Measurements from ENCODE around the gene TCP1. TPM values are rescaled to one million over a fixed set of nuclear protein-coding genes. Genes with fewer than 3 reads are reported as not detected.
"Not testable (repeated sequence)": the region's sequence is repeated elsewhere in the genome, so short reads cannot be mapped to it uniquely, and the experiment has no call there.

Gene TCP1
- total and polyA plus RNA-seq, 9 of the 15 experiments (the other 6 are each of a cell fraction or from before 2014, with no cell fraction given) = 331 to 801 (median 645) TPM

DNA sequence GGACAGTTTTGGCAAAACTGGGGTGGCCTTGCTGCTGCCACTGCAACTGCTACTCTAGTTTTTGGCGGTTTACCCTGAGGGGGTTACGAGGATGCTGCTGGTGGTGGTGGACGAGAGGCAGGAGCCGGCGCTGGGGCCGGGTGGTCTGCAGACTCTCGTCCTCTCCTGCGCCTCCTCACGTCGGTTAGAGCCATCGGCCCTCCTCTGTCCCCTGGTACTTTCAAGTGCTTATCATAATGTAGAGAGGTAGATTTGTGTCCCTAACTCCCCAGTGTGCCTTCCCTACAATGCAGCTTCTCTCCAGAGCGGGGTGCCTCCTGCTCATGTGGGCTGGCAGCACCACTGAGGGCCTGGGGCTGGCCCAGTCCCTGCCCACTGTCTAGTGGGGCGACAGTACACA, 36.6 kb upstream of the TCP1 start (continued):
- TF ChIP-seq HMG20A (CRISPR knock-in tag; conservative IDR thresholded peaks at IDR 0.05) (no peak), CCNT2 (IDR thresholded peaks at IDR 0.05; ENCODE audit: borderline replicate concordance, extremely low read depth, insufficient read length, low read depth, low read length) (no peak)

GRCh38 chr6:159824690-159825089, 35.3 kb upstream of the TCP1 start:
- TF ChIP-seq, protein P1, sequence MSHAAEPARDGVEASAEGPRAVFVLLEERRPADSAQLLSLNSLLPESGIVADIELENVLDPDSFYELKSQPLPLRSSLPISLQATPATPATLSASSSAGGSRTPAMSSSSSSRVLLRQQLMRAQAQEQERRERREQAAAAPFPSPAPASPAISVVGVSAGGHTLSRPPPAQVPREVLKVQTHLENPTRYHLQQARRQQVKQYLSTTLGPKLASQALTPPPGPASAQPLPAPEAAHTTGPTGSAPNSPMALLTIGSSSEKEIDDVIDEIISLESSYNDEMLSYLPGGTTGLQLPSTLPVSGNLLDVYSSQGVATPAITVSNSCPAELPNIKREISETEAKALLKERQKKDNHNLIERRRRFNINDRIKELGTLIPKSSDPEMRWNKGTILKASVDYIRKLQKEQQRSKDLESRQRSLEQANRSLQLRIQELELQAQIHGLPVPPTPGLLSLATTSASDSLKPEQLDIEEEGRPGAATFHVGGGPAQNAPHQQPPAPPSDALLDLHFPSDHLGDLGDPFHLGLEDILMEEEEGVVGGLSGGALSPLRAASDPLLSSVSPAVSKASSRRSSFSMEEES (CRISPR knock-in tag; IDR thresholded peaks at IDR 0.05) = peak; percentile 63
- FAIRE-seq; H3K9me3 ChIP-seq (replicated peaks; ENCODE audit: control insufficient read depth, insufficient read depth, low read depth, low read length); in situ Hi-C loops (cut with MboI); H3K36me3 ChIP-seq (ENCODE audit: control insufficient read depth, insufficient read depth, low read length); POLR2A ChIA-PET; H3K4me3 ChIP-seq; H3K9ac ChIP-seq (ENCODE audit: insufficient read depth in 1 of 2, low read depth in 2 of 2, low read length in 2 of 2); H2AFZ ChIP-seq (ENCODE audit: low read depth, low read length); H4K20me1 ChIP-seq (replicated peaks; ENCODE audit: control insufficient read depth, insufficient read depth, low read length); H3K4me2 ChIP-seq (ENCODE audit: insufficient read depth, low read length); H3K27ac ChIP-seq (ENCODE audit: extremely low read depth, low read depth, low read length); intact Hi-C loops (cut with micrococcal nuclease); H3K9me1 ChIP-seq (ENCODE audit: control insufficient read depth, insufficient read depth, low read length); H3K4me1 ChIP-seq (replicated peaks in 1 of 2; ENCODE audit: control insufficient read depth in 2 of 2, insufficient read depth in 2 of 2, low read length in 2 of 2); H3K79me2 ChIP-seq (ENCODE audit: control insufficient read depth, insufficient read depth, low read length); ATAC-seq; DNase-seq (ENCODE audit: extremely low read depth in 1 of 4, low spot score in 3 of 4); BruUV-seq (replicated peaks): not testable (repeated sequence)
- peaks cover 79% of the 10 kb centered on the region in 2 experiments for H3K27me3 ChIP-seq (ENCODE audit: control insufficient read depth in 2 of 2, insufficient read depth in 2 of 2, low read length in 2 of 2)
- CTCF ChIA-PET (ENCODE audit: low intra/inter-chr PET ratio) = interaction anchor here (0.7 kb wide), 1 partner anchor 21 kb away, joined by 3 read pairs; no protein-coding TSS in a partner anchor
- WGBS (ENCODE audit: insufficient coverage, low coverage, missing lambda C conversion rate) = 5% methylated on average over 9 of the region's 9 CpGs

All from K562 (cell line).